ENCODE measurements around the gene TMEM256. TPM values are rescaled to one million over a fixed set of nuclear protein-coding genes. Genes with fewer than 3 reads are reported as not detected.

TMEM256 gene
- total RNA-seq, 1 experiment from 2014 or later, result 147 TPM

GRCh38 chr17:7435676-7436555 lies 32.0 kb upstream of the TMEM256 start:
- DNase-seq (ENCODE audit: low read depth, low spot score), result peak; percentile 29
- in situ Hi-C loops (cut with HindIII; ENCODE audit: low pct_unique_long_range_greater_than_20kb, low sequenced_read_pairs), result no loop called here

- DNase-seq (ENCODE audit: low read depth, low spot score), result no peak
- in situ Hi-C loops (cut with HindIII; ENCODE audit: low pct_unique_long_range_greater_than_20kb, low sequenced_read_pairs), result no loop called here
Observed at GRCh38 chr17:7432296-7432695, 28.4 kb upstream of the TMEM256 start.

- no peak for DNase-seq (ENCODE audit: low read depth, low spot score)
- in situ Hi-C loops (cut with HindIII; ENCODE audit: low pct_unique_long_range_greater_than_20kb, low sequenced_read_pairs), result no loop called here
Observed at GRCh38 chr17:7431231-7431630, 27.3 kb upstream of the TMEM256 start.

DNA sequence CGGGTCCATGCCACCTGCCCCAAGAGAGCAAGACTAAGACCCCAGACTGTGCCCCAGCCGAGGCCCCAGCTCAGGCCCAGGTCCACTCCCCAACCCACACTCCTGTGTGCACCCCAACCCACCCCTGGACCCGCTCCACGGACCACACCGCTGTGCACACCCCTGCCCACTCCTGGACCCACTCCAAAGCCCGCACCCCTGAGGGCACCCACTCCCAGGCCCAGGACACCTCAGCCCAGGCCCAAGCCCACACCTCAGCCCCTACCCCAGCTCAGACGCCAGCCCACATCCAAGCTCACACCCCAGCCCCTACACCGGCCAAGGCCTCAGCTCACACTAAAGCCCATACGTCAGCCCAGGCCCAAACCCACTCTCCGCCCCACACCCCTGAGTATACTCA lies 25.8 kb upstream of the TMEM256 start:
- in situ Hi-C loops (cut with HindIII; ENCODE audit: low pct_unique_long_range_greater_than_20kb, low sequenced_read_pairs), result no loop called here

GRCh38 chr17:7428557-7428956 lies 24.7 kb upstream of the TMEM256 start, which contains the start of gene SPEM3:
Gene SPEM3 (plus strand): TSS chr17:7428857. CDS start chr17:7428903, 46 bp downstream.
- in situ Hi-C loops (cut with HindIII; ENCODE audit: low pct_unique_long_range_greater_than_20kb, low sequenced_read_pairs), result no loop called here
- no peak for DNase-seq (ENCODE audit: low read depth, low spot score)

More for the DNA sequence above, 25.8 kb upstream of the TMEM256 start:
- DNase-seq (ENCODE audit: low read depth, low spot score), result no peak

DNA sequence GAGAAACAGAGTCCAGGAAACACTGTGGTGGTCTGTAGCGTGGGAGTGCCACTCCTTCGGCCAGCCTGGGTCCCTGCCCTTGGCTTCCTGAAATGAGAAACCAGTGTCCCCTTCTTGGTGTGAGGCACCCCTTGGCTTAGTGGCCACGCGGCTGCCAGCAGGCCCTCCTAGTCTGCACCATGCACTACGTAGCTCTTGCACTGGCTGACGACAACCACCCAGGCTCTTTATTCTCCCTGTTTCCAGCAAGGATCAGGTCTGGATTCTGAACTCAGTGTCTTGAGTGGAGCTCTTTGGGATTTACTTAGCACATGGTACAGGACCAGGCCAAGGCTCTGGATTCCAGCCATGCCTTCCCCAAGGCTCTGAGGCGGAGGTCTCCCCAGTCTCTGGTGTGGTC lies 23.7 kb upstream of the TMEM256 start:
- DNase-seq (ENCODE audit: low read depth, low spot score), result no peak
- in situ Hi-C loops (cut with HindIII; ENCODE audit: low pct_unique_long_range_greater_than_20kb, low sequenced_read_pairs), result no loop called here

- DNase-seq (ENCODE audit: low read depth, low spot score), result no peak
- in situ Hi-C loops (cut with HindIII; ENCODE audit: low pct_unique_long_range_greater_than_20kb, low sequenced_read_pairs), result no loop called here
Observed at GRCh38 chr17:7426896-7427489, 23.1 kb upstream of the TMEM256 start.

- in situ Hi-C loops (cut with HindIII; ENCODE audit: low pct_unique_long_range_greater_than_20kb, low sequenced_read_pairs), result no loop called here
- no peak for DNase-seq (ENCODE audit: low read depth, low spot score)
Observed at GRCh38 chr17:7426203-7426863, 22.4 kb upstream of the TMEM256 start.

GRCh38 chr17:7425756-7426155 lies 21.9 kb upstream of the TMEM256 start:
- in situ Hi-C loops (cut with HindIII; ENCODE audit: low pct_unique_long_range_greater_than_20kb, low sequenced_read_pairs), result no loop called here
- no peak for DNase-seq (ENCODE audit: low read depth, low spot score)

DNA sequence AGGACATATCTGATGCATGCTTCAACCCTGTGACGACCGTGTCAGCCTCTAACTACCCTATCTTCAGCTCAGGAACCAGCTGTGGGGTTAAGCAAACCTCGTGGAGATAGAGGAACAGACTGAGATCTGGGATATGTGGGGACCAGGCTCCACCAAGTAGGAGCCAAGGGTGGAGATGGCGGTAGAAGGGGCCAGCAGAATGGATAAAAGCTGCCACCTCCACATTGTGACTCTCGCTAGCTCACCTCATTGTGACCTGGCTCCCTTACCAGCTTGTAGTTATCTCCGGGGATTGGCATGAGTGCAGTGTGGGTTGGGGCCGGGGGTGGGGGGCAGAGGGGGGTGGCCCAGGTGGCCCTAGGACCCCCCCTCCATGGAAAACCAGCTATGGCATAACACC lies 21.4 kb upstream of the TMEM256 start, which contains the start of gene SPEM2:
Gene SPEM2 (plus strand): TSS at position 301 of the 400 bp plus-strand sequence. CDS start 73 bp downstream, at position 374.
- in situ Hi-C loops (cut with HindIII; ENCODE audit: low pct_unique_long_range_greater_than_20kb, low sequenced_read_pairs), result no loop called here
- no peak for DNase-seq (ENCODE audit: low read depth, low spot score)

GRCh38 chr17:7423679-7424078 lies 19.8 kb upstream of the TMEM256 start:
- in situ Hi-C loops (cut with HindIII; ENCODE audit: low pct_unique_long_range_greater_than_20kb, low sequenced_read_pairs), result no loop called here
- DNase-seq (ENCODE audit: low read depth, low spot score), result no peak

DNA sequence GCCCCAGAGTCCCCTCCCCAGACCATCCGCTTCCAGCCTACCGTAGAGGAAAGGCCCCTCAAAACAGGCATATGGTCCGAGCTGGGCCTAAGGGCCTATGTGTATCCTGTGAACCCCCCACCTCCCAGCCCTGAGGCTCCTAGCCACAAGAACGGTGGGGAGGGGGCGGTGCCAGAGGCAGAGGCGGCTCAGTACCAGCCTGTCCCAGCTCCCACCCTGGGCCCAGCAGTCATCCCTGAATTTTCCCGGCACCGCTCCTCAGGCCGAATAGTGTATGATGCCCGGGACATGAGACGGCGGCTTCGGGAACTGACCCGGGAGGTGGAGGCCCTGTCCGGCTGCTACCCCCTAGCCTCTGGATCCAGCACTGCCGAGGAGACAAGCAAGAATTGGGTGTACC lies 17.3 kb upstream of the TMEM256 start:
- in situ Hi-C loops (cut with HindIII; ENCODE audit: low pct_unique_long_range_greater_than_20kb, low sequenced_read_pairs), result no loop called here
- DNase-seq (ENCODE audit: low read depth, low spot score), result no peak

DNA sequence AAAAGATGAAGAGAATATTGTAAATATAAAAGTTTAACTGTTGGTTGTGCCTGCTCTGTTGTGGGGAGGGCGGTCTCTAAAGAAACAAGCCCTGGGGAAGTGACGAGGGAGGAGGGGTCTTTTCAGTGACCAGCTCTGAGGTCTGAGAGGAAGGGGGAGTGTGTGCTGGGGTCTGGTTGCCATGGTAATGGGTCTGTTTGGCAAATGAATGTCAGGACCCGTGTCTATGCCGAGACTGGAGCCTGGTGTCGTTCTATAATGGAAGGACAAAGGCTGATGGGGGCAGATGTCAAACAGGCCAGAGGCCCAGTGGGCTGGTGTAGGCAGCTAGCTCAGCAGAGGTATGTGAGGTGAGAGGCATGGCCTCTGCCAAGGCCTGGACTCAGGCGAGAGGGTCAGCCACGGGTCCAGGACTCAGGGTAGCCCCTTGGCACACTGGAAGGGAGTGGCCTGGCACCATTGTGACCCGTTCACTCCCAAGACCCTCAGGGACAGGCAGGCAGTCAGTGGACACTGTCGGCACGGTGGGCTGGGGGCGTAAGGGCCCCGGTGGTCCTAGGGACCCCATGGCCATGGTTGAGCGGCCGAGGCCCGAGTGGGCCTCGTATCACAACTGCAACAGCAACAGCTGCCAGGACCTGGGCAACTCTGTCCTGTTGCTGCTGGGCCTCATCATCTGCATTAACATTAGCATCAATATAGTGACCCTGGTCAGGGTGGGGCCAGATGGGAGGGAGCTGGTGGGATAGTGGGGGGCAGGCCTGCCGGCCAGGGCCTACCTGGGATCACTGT lies 16.1 kb upstream of the TMEM256 start, which contains the start of gene SPEM1:
Gene SPEM1 (plus strand): TSS at position 506 of the 792 bp plus-strand sequence. CDS start 61 bp downstream, at position 567.
- in situ Hi-C loops (cut with HindIII; ENCODE audit: low pct_unique_long_range_greater_than_20kb, low sequenced_read_pairs), result no loop called here
- no peak for DNase-seq (ENCODE audit: low read depth, low spot score)

- DNase-seq (ENCODE audit: low read depth, low spot score), result no peak
- in situ Hi-C loops (cut with HindIII; ENCODE audit: low pct_unique_long_range_greater_than_20kb, low sequenced_read_pairs), result no loop called here
Observed at GRCh38 chr17:7418472-7419152, 14.7 kb upstream of the TMEM256 start.

DNA sequence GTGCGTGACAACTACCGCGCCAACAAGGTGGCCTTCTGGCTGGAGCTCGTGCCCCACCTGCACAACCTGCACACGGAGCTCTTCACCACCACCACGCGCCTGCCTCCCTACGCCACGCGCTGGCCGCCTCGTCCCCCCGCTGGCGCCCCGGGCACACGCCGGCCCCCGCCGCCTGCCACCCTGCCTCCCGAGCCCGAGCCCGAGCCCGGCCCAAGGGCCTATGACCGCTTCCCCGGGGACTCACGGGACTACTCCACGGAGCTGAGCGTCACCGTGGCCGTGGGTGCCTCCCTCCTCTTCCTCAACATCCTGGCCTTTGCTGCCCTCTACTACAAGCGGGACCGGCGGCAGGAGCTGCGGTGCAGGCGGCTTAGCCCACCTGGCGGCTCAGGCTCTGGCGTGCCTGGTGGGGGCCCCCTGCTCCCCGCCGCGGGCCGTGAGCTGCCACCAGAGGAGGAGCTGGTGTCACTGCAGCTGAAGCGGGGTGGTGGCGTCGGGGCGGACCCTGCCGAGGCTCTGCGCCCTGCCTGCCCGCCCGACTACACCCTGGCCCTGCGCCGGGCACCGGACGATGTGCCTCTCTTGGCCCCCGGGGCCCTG lies 13.3 kb upstream of the TMEM256 start:
- DNase-seq (ENCODE audit: low read depth, low spot score), result no peak
- in situ Hi-C loops (cut with HindIII; ENCODE audit: low pct_unique_long_range_greater_than_20kb, low sequenced_read_pairs), result no loop called here

- no peak for DNase-seq (ENCODE audit: low read depth, low spot score)
- in situ Hi-C loops (cut with HindIII; ENCODE audit: low pct_unique_long_range_greater_than_20kb, low sequenced_read_pairs), result no loop called here
Observed at GRCh38 chr17:7416323-7416722, 12.4 kb upstream of the TMEM256 start.

DNA sequence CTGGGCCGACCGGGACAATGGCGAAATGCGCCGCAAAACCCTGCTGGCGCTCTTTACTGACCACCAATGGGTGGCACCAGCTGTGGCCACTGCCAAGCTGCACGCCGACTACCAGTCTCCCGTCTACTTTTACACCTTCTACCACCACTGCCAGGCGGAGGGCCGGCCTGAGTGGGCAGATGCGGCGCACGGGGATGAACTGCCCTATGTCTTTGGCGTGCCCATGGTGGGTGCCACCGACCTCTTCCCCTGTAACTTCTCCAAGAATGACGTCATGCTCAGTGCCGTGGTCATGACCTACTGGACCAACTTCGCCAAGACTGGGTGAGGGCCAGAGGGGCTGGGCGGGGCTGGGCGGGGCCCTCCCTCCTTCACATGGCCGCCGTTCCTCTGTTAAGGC lies 11.9 kb upstream of the TMEM256 start:
- in situ Hi-C loops (cut with HindIII; ENCODE audit: low pct_unique_long_range_greater_than_20kb, low sequenced_read_pairs), result no loop called here
- DNase-seq (ENCODE audit: low read depth, low spot score), result no peak
